ENCODE results near the gene GCGR. TPM values are rescaled to one million over a fixed set of nuclear protein-coding genes. Genes with fewer than 3 reads are reported as not detected.

Gene GCGR
- total RNA-seq, 5 donors from 2014 or later (not counting 1 experiment from before 2014, with no cell fraction given), result 0.13 TPM; not detected in 4

- no peaks in the 10 kb centered on the region for H3K9me3 Mint-ChIP-seq
- POLR2A ChIA-PET, result no interaction called here
- 65% methylated on average over 13 of the region's 13 CpGs for WGBS (ENCODE audit: insufficient coverage)
These were observed 3.9 kb downstream of the GCGR start for GRCh38 chr17:81807839-81808238.

GRCh38 chr17:81808778-81809555, 5.0 kb downstream of the GCGR start:
- Histone ChIP-seq H3K9me3 (no peaks in the 10 kb centered on the region), H3K27me3 (replicated peaks in 1 of 2; ENCODE audit: control insufficient read depth in 2 of 2, extremely low read depth in 1 of 2, insufficient read depth in 2 of 2, low read length in 1 of 2) (peaks cover 0 to 85% of the 10 kb centered on the region in 2 experiments), H3K36me3 (ENCODE audit: control insufficient read depth in 2 of 2, extremely low read depth in 1 of 2, insufficient read depth in 1 of 2, low read length in 1 of 2) (no peaks in the 10 kb centered on the region), H3K4me1 (ENCODE audit: control insufficient read depth in 1 of 2, extremely low read depth in 1 of 2, insufficient read depth in 2 of 2, low read length in 2 of 2) (no peaks in the 10 kb centered on the region), H3K27ac (ENCODE audit: low read length) (no peak overlapping the region), H3K4me3 (ENCODE audit: control insufficient read depth in 1 of 2, extremely low read depth in 1 of 2, low read length in 1 of 2) (no peak overlapping the region)
- peaks cover 21 to 38% of the 10 kb centered on the region in 2 donors for H3K27me3 Mint-ChIP-seq
- no peak overlapping the region for H3K4me3 Mint-ChIP-seq
- H3K36me3 Mint-ChIP-seq, result no peaks in the 10 kb centered on the region
- no peaks in the 10 kb centered on the region for H3K9me3 Mint-ChIP-seq
- ChIA-PET POLR2A (interaction anchor here in 1 of 2 donors (0.7 kb wide), 1 partner anchor 283 kb away, joined by 5 read pairs; no protein-coding TSS in a partner anchor), CTCF (no interaction called here)
- peak overlapping the region in 1 of 2 donors; percentile 32 for H3K27ac Mint-ChIP-seq
- DNase-seq (peak in 1 of 35 experiments; percentile 25), ATAC-seq (replicated peaks in 1 of 4) (no peak)
- 78% methylated on average over 20 of the region's 20 CpGs for WGBS (ENCODE audit: insufficient coverage)
- H3K4me1 Mint-ChIP-seq, result peaks cover 0 to 2% (median 0%) of the 10 kb centered on the region in 3 donors

More at GRCh38 chr17:81807839-81808238, 3.9 kb downstream of the GCGR start:
- CTCF ChIA-PET, result no interaction called here
- H3K4me1 Mint-ChIP-seq, result peaks cover 0 to 2% (median 0%) of the 10 kb centered on the region in 3 donors
- no peaks in the 10 kb centered on the region for H3K36me3 ChIP-seq (ENCODE audit: control insufficient read depth in 2 of 2, extremely low read depth in 1 of 2, insufficient read depth in 1 of 2, low read length in 1 of 2)
- DNase-seq, result no peak
- H3K36me3 Mint-ChIP-seq, result no peaks in the 10 kb centered on the region
- H3K27ac Mint-ChIP-seq, result no peak overlapping the region
- H3K27ac ChIP-seq (ENCODE audit: low read length), result no peak overlapping the region
- H3K4me1 ChIP-seq (ENCODE audit: control insufficient read depth in 1 of 2, extremely low read depth in 1 of 2, insufficient read depth in 2 of 2, low read length in 2 of 2), result no peaks in the 10 kb centered on the region
- no peak overlapping the region for H3K4me3 Mint-ChIP-seq
- H3K27me3 ChIP-seq (replicated peaks in 1 of 2; ENCODE audit: control insufficient read depth in 2 of 2, extremely low read depth in 1 of 2, insufficient read depth in 2 of 2, low read length in 1 of 2), result peaks cover 0 to 89% of the 10 kb centered on the region in 2 experiments
- peaks cover 27 to 44% of the 10 kb centered on the region in 2 donors for H3K27me3 Mint-ChIP-seq
- no peak overlapping the region for H3K4me3 ChIP-seq (ENCODE audit: control insufficient read depth in 1 of 2, extremely low read depth in 1 of 2, low read length in 1 of 2)
- no peak for ATAC-seq (replicated peaks in 1 of 4)
- no peaks in the 10 kb centered on the region for H3K9me3 ChIP-seq

GRCh38 chr17:81809556-81809998, 5.6 kb downstream of the GCGR start:
- H3K9me3 Mint-ChIP-seq, result no peaks in the 10 kb centered on the region
- Histone ChIP-seq H3K27me3 (replicated peaks in 1 of 2; ENCODE audit: control insufficient read depth in 2 of 2, extremely low read depth in 1 of 2, insufficient read depth in 2 of 2, low read length in 1 of 2) (peaks cover 0 to 85% of the 10 kb centered on the region in 2 experiments), H3K9me3 (no peaks in the 10 kb centered on the region), H3K4me3 (ENCODE audit: control insufficient read depth in 1 of 2, extremely low read depth in 1 of 2, low read length in 1 of 2) (no peak overlapping the region), H3K36me3 (ENCODE audit: control insufficient read depth in 2 of 2, extremely low read depth in 1 of 2, insufficient read depth in 1 of 2, low read length in 1 of 2) (no peaks in the 10 kb centered on the region), H3K4me1 (ENCODE audit: control insufficient read depth in 1 of 2, extremely low read depth in 1 of 2, insufficient read depth in 2 of 2, low read length in 2 of 2) (no peaks in the 10 kb centered on the region), H3K27ac (ENCODE audit: low read length) (no peak overlapping the region)
- no peak overlapping the region for H3K4me3 Mint-ChIP-seq
- peaks cover 21 to 38% of the 10 kb centered on the region in 2 donors for H3K27me3 Mint-ChIP-seq
- 76% methylated on average over 5 of the region's 7 CpGs for WGBS (ENCODE audit: insufficient coverage)
- no peak overlapping the region for H3K27ac Mint-ChIP-seq
- ChIA-PET POLR2A (no interaction called here), CTCF (no interaction called here)
- ATAC-seq (replicated peaks in 1 of 4) (no peak), DNase-seq (no peak)
- H3K4me1 Mint-ChIP-seq, result peaks cover 0 to 2% (median 0%) of the 10 kb centered on the region in 3 donors
- no peaks in the 10 kb centered on the region for H3K36me3 Mint-ChIP-seq

- Histone ChIP-seq H3K36me3 (ENCODE audit: control insufficient read depth in 2 of 2, extremely low read depth in 1 of 2, insufficient read depth in 1 of 2, low read length in 1 of 2) (no peaks in the 10 kb centered on the region), H3K27ac (ENCODE audit: low read length) (no peak overlapping the region), H3K4me3 (ENCODE audit: control insufficient read depth in 1 of 2, extremely low read depth in 1 of 2, low read length in 1 of 2) (no peak overlapping the region), H3K9me3 (no peaks in the 10 kb centered on the region), H3K27me3 (replicated peaks in 1 of 2; ENCODE audit: control insufficient read depth in 2 of 2, extremely low read depth in 1 of 2, insufficient read depth in 2 of 2, low read length in 1 of 2) (peaks cover 0 to 84% of the 10 kb centered on the region in 2 experiments), H3K4me1 (ENCODE audit: control insufficient read depth in 1 of 2, extremely low read depth in 1 of 2, insufficient read depth in 2 of 2, low read length in 2 of 2) (no peaks in the 10 kb centered on the region)
- Mint-ChIP-seq H3K4me3 (no peak overlapping the region), H3K27me3 (peaks cover 21 to 36% of the 10 kb centered on the region in 2 donors), H3K36me3 (no peaks in the 10 kb centered on the region), H3K4me1 (no peaks in the 10 kb centered on the region), H3K9me3 (no peaks in the 10 kb centered on the region), H3K27ac (no peak overlapping the region)
- 73% methylated on average over 1 of the region's 8 CpGs for WGBS (ENCODE audit: insufficient coverage)
- ATAC-seq (replicated peaks in 1 of 4), result no peak
- CTCF ChIA-PET, result no interaction called here
- POLR2A ChIA-PET, result no interaction called here
- no peak for DNase-seq
These were observed 6.5 kb downstream of the GCGR start for GRCh38 chr17:81810476-81810875.

GRCh38 chr17:81810892-81811704, 7.1 kb downstream of the GCGR start:
- Histone ChIP-seq H3K4me3 (ENCODE audit: control insufficient read depth in 1 of 2, extremely low read depth in 1 of 2, low read length in 1 of 2) (no peak overlapping the region), H3K27me3 (replicated peaks in 1 of 2; ENCODE audit: control insufficient read depth in 2 of 2, extremely low read depth in 1 of 2, insufficient read depth in 2 of 2, low read length in 1 of 2) (peaks cover 0 to 79% of the 10 kb centered on the region in 2 experiments), H3K4me1 (ENCODE audit: control insufficient read depth in 1 of 2, extremely low read depth in 1 of 2, insufficient read depth in 2 of 2, low read length in 2 of 2) (no peaks in the 10 kb centered on the region), H3K36me3 (ENCODE audit: control insufficient read depth in 2 of 2, extremely low read depth in 1 of 2, insufficient read depth in 1 of 2, low read length in 1 of 2) (no peaks in the 10 kb centered on the region), H3K9me3 (no peaks in the 10 kb centered on the region), H3K27ac (ENCODE audit: low read length) (no peak overlapping the region)
- ChIA-PET POLR2A (no interaction called here), CTCF (no interaction called here)
- DNase-seq (no peak), ATAC-seq (replicated peaks in 1 of 4) (no peak)
- Mint-ChIP-seq H3K36me3 (no peaks in the 10 kb centered on the region), H3K27me3 (peaks cover 22 to 30% of the 10 kb centered on the region in 2 donors), H3K4me3 (no peak overlapping the region), H3K9me3 (no peaks in the 10 kb centered on the region), H3K4me1 (no peaks in the 10 kb centered on the region), H3K27ac (no peak overlapping the region)
- WGBS (ENCODE audit: insufficient coverage), result 87% methylated on average over 41 of the region's 42 CpGs

GRCh38 chr17:81811705-81812570, 8.0 kb downstream of the GCGR start:
- Mint-ChIP-seq H3K27me3 (peaks cover 24 to 25% of the 10 kb centered on the region in 2 donors), H3K9me3 (no peaks in the 10 kb centered on the region), H3K27ac (no peak overlapping the region), H3K4me3 (no peak overlapping the region), H3K4me1 (no peaks in the 10 kb centered on the region), H3K36me3 (no peaks in the 10 kb centered on the region)
- DNase-seq (no peak), ATAC-seq (replicated peaks in 1 of 4) (no peak)
- no peaks in the 10 kb centered on the region for H3K9me3 ChIP-seq
- ChIA-PET CTCF (interaction anchor here in 1 of 2 donors (0.7 kb wide), 1 partner anchor 383 kb away, joined by 7 read pairs; no protein-coding TSS in a partner anchor), POLR2A (interaction anchor here in 1 of 2 donors (0.5 kb wide), 1 partner anchor 763 kb away, joined by 3 read pairs; no protein-coding TSS in a partner anchor)
- no peaks in the 10 kb centered on the region for H3K36me3 ChIP-seq (ENCODE audit: control insufficient read depth in 2 of 2, extremely low read depth in 1 of 2, insufficient read depth in 1 of 2, low read length in 1 of 2)
- H3K27ac ChIP-seq (ENCODE audit: low read length), result no peak overlapping the region
- H3K27me3 ChIP-seq (replicated peaks in 1 of 2; ENCODE audit: control insufficient read depth in 2 of 2, extremely low read depth in 1 of 2, insufficient read depth in 2 of 2, low read length in 1 of 2), result peaks cover 0 to 71% of the 10 kb centered on the region in 2 experiments
- 79% methylated on average over 21 of the region's 24 CpGs for WGBS (ENCODE audit: insufficient coverage)
- H3K4me1 ChIP-seq (ENCODE audit: control insufficient read depth in 1 of 2, extremely low read depth in 1 of 2, insufficient read depth in 2 of 2, low read length in 2 of 2), result no peaks in the 10 kb centered on the region
- no peak overlapping the region for H3K4me3 ChIP-seq (ENCODE audit: control insufficient read depth in 1 of 2, extremely low read depth in 1 of 2, low read length in 1 of 2)
